Amniotic stem cell (primary cell): ENCODE results near the gene BAHD1.

Source experiments
- DNase-seq: peaks from one replicate; lab custom pipeline; 2025; lab: John Stamatoyannopoulos, UW

Gene BAHD1

DNA sequence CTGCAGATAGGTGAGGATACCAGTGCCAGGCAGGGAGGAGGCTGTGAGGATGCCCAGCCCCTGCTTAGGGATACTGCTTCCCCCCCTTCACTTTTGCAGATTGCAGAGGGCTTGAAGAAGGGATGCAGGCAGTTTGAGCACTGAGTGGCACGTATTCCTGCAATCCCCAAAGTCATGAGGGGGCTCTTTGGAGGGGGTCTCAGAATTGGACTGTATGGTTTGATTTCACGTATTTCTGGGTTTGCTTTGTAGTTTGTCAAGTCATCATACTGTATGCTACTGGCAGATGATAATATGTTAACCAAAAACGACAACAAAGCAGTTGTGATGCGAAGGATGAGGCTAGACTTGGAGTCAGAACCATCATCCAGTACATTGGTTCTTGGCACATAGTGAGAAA is 58.1 kb downstream of the BAHD1 start:
- DNase-seq: no peak

DNA sequence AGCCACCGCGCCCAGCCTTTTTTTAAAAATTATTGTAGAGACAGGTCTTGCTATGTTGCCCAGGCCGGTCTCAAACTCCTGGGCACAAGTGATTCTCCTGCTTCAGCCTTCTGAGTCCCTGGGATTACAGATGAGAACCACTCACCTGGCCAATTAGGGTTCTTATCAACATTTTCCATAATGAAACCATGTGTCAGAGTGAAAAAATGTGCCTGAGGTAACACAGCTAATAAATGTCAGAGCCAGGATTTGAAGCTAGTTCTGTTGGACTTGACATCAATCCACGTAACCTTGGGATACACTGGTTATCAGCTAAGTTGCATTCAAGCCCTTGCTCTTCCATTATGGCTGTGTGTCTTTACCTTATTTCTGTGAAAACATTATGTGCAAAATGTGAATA is 59.2 kb downstream of the BAHD1 start:
- DNase-seq: no peak

DNA sequence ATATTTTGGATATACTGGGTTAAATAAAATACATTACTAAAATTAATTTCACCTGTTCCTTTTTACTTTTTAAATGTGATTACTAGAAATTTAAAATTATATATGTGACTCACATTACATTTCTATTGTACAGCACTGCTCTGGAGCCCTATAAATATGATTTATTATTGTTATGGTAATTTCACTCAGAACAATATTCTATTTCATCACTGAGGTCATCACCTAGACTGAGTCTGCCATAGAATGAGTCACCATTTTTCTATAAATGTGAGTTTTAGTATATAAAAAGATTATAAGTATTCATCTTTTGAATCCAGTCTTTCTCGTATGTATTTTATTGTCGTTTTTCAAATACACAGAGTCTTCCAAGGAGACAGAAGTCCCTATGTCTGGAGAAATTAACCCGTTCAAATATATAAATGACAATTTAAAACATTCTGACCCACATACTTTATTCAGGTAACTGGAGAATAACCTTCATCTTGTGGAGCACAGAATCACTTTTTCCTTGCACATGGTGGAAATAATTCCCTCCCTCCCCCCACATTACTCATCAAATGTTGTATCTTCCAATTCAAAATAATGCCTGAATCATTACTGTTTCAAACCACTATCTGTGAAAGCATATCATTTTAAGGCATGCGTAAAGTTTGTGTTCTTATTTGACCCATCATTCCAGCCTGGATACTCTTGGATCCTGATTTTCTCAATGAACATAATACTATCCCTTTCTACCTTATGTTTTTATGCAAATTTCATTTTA is 60.0 kb downstream of the BAHD1 start:
- no peak for DNase-seq

DNA sequence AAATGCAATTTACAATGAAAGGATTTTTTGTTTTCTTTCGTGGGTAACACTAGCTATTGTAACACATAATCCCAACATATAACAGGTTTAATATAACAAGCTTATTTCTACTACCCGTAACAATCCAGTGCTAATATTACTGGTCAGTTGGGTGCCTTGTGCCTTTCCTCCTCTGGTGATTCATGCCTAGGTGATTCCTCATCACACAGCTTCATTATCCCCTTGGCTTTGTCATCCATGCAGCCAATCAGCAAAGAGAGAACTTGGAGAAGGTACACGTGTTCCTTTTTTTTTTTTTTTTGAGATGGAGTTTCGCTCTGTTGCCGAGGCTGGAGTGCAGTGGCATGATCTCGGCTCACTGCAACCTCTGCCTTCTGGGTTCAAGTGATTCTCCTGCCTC is 60.7 kb downstream of the BAHD1 start:
- no peak for DNase-seq

DNA sequence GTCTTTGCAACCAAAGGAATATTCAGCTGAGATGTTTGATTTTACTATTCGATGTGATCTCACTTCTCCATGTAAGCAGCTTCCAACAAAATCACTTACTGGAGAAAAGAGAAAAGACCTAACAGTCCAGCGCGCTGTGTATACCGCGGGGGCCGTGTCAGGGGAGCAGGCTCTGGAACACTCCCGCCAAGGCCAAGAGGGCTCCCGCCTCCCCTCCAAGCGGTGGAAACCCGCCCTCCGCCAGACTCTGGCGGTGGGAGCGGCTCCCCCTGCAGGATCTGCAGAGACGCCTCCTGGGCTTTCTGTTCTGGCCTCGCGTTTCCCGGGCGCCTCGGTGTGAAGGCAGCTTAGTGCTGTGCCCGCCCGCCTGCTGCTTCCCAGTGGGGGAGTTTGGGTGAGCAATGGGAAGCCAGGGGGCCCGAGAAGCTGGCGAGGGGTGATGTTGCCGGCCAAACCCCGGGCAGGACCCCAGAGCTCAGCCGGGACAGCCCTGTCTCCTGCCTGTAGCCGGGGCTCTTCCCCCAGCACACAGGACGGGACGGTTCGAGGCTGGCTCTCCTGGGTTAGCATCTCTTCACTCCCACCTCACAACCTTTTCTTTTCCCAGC is 66.3 kb downstream of the BAHD1 start:
- DNase-seq: no peak

DNA sequence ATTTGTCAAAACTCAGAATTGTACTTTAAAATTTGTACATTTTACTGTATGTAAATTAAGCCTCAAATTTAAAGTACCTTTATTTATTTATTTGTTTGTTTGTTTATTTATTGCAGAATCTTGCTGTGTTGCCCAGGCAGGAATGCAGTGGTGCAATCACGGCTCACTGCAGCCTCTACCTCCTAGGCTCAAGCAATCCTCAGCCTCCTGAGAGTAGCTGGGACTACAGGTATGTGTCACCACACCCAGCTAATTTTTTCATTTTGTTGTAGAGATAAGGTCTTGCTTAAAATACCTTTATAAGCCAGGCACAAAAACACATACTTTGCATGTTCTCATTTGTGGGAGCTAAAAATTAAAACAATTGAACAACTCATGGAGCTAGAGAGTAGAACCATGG is 67.5 kb downstream of the BAHD1 start:
- no peak for DNase-seq

DNA sequence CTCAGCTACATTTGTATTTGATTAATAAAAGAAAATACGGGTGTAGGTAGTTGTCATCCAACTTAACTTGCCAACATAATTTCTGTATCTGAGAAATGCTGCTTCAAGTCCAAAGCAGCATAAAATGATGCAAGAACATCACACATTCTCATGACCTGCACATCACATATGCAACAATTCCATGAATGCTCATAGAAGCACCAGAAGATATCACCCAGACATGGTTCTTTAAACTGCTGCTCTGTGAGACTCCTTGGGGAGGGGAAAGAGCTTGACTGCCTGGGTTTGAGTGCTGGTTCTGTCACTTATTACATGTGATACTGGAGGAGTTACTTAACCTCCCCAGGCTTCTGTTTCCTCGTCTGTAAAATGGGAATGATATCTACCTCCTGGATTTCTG is 69.4 kb downstream of the BAHD1 start:
- DNase-seq: no peak

DNA sequence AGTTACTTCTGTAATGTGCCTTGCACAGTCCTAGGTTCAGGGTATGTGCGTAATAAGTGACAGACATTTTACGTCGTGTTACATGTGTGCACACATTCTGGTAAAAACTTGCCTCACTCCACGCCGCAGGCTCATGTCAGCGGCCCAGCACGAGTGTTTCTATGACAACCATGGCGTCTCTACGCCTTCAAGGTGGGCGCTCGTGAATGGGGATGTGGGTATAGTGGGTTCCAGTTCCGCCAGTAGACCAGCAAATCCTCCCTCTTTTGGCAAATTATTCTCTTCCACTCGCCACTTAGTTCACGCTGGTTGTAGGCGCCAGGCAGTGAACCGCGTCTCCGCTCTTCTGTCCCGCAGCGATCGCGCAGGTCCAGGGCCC is 70.3 kb downstream of the BAHD1 start:
- DNase-seq: no peak

DNA sequence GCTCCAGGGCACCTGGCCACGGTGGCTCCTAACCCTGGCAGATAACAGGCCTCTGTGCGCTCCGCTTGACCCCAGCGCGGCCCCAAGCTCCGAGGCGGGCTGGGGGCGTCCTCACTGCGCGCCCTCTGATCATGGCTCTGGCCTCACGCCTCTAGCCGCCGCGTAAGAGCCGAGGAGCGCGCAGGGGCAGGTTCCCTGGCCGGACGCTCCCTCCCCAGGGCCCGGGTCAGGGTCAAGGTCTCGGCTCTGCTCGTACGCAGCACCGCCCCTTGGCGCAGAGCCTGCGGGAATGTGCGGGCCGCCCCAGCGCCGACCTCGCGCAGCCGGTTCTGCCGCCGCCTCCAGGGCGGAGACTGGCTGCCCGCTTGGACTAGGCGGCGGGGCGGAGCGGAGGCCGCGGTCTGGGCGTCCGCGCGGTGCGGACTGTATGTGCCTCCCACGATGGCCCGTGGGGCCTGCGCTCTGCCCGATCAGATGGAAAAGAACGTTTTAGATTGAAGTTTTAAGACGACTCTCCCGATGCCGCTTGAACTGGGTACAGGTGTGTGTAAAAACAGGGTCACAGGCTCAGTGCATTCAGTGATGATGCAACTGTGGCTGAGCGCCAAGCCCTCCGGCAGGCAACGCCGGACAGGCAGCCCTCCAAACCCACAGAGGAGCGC is 70.8 kb downstream of the BAHD1 start:
- DNase-seq: no peak

DNA sequence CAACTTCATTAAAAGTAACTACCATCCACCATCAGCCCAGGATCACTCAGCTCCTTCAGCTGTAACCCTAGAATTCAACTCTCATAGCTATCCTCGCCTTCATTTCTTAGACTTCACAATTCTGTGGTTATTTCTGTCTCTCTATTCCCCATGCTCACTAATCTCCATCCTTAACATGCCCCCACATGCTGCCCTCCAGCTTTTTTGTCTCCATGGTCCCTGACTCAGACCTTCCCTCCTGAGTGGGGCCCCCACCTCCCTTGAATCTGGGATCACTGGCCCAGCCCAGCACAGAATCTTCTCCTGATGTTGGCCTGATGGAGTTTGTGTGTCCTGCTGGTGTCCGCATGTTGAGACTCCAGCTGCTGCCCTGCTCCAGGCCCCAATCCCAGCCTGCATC is 71.7 kb downstream of the BAHD1 start:
- DNase-seq: no peak

DNA sequence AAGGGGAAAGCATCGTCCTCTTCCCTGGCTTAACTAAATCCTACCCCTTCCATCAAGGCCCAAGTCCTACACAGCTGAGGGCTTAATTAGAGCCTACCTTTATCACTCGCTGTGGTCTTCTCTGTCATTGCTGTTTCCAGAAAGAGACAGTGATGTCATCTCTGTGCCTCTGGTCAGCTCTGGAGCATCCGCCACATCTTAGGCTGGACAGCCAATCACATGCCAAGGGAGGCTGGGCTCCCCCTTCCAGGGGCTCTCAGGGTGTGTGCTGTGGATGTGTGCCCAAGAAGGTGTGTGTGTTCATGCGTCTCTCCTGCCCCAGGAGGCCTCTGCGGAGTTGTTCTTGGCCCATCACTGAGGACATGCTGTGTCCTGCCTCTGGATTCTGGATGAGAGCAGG is 72.9 kb downstream of the BAHD1 start:
- DNase-seq: no peak

DNA sequence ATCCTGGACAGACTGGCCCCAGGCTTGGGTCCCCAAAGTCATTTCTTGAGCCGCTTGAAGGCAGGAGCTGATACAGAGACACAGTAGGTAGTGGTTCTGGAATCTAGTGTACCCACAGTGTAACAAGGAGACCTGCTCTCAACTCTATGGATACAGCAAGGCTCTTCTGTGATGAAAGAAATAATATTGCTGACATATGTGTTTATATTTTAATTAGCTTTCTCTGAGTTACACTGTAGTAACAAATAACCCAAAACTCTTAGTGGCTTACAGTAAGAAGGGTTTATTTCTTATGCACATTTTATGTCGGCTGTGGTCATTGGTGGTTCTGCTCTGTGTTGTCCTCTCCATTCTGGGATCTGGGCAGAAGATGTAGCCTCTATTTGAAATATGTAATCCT is 75.6 kb downstream of the BAHD1 start:
- no peak for DNase-seq
